Measurements from ENCODE around the gene KSR2.

The KSR2 gene

GRCh38 chr12:117444781-117445180 is 524.0 kb downstream of the KSR2 start:
- TF ChIP-seq ZNF549 (tag by site-specific recombination; IDR thresholded peaks at IDR 0.05) = no peak
- TF ChIP-seq ZNF747 (tag by site-specific recombination; IDR thresholded peaks at IDR 0.05) = no peak
- no peak for TF ChIP-seq WT1 (tag by site-specific recombination; IDR thresholded peaks at IDR 0.05)
- TF ChIP-seq ZNF704 (tag by site-specific recombination; IDR thresholded peaks at IDR 0.05) = no peak
- TF ChIP-seq ZNF112 (tag by site-specific recombination; IDR thresholded peaks at IDR 0.05) = no peak
- TF ChIP-seq ZNF19 (tag by site-specific recombination; IDR thresholded peaks at IDR 0.05; ENCODE audit: low read depth) = no peak
- no peak for TF ChIP-seq ZNF548 (tag by site-specific recombination; IDR thresholded peaks at IDR 0.05)
- no peak for TF ChIP-seq ZBTB10 (tag by site-specific recombination; IDR thresholded peaks at IDR 0.05)
- no peak for TF ChIP-seq ZNF48 (tag by site-specific recombination; IDR thresholded peaks at IDR 0.05)
- no peak for TF ChIP-seq BCL11B (tag by site-specific recombination; IDR thresholded peaks at IDR 0.05; ENCODE audit: low read depth)
- no peak for TF ChIP-seq AEBP2 (tag by site-specific recombination; IDR thresholded peaks at IDR 0.05; ENCODE audit: borderline replicate concordance)
- no peak for TF ChIP-seq GFI1B (tag by site-specific recombination; IDR thresholded peaks at IDR 0.05)
- no peak for TF ChIP-seq ZNF433 (tag by site-specific recombination; IDR thresholded peaks at IDR 0.05; ENCODE audit: low read depth)
- no peak overlapping the region for H3K4me3 ChIP-seq (ENCODE audit: low read depth, low read length)
- no peaks in the 10 kb centered on the region for H3K36me3 ChIP-seq (ENCODE audit: control insufficient read depth in 2 of 2, insufficient read depth in 1 of 2, low read length in 2 of 2)
- H3K27ac ChIP-seq (ENCODE audit: extremely low read depth, low read depth, low read length) = no peak overlapping the region
- no peaks in the 10 kb centered on the region for H3K4me1 ChIP-seq (ENCODE audit: control insufficient read depth, insufficient read depth, low read length)
- H3K9me3 ChIP-seq (ENCODE audit: control insufficient read depth, insufficient read depth, low read depth, low read length) = no peaks in the 10 kb centered on the region
- CTCF ChIA-PET = no interaction called here
- POLR2A ChIA-PET = no interaction called here

- POLR2A ChIA-PET = no interaction called here
- H3K27ac ChIP-seq (ENCODE audit: extremely low read depth, low read depth, low read length) = no peak overlapping the region
- no peak for TF ChIP-seq ZNF488 (tag by site-specific recombination; IDR thresholded peaks at IDR 0.05)
- TF ChIP-seq GLIS1 (tag by site-specific recombination; IDR thresholded peaks at IDR 0.05) = peak; percentile 69; the same call in 1 of the 2 replicates
- H3K4me1 ChIP-seq (ENCODE audit: control insufficient read depth, insufficient read depth, low read length) = no peaks in the 10 kb centered on the region
- no peak overlapping the region for H3K4me3 ChIP-seq (ENCODE audit: low read depth, low read length)
- H3K9me3 ChIP-seq (ENCODE audit: control insufficient read depth, insufficient read depth, low read depth, low read length) = no peaks in the 10 kb centered on the region
- CTCF ChIA-PET = interaction anchor here (0.5 to 1.8 kb wide), 7 partner anchors 24 to 197 kb away, joined by 3 to 8 read pairs (median 3); no protein-coding TSS in a partner anchor
- no peaks in the 10 kb centered on the region for H3K36me3 ChIP-seq (ENCODE audit: control insufficient read depth in 2 of 2, insufficient read depth in 1 of 2, low read length in 2 of 2)
Measured at GRCh38 chr12:117441751-117442150, 527.0 kb downstream of the KSR2 start.

- H3K36me3 ChIP-seq (ENCODE audit: control insufficient read depth in 2 of 2, insufficient read depth in 1 of 2, low read length in 2 of 2) = no peaks in the 10 kb centered on the region
- ChIA-PET CTCF (no interaction called here), POLR2A (no interaction called here)
- no peak for TF ChIP-seq ZNF155 (tag by site-specific recombination; IDR thresholded peaks at IDR 0.05)
- TF ChIP-seq ZNF214 (tag by site-specific recombination; IDR thresholded peaks at IDR 0.05; ENCODE audit: borderline replicate concordance) = no peak
- no peak for TF ChIP-seq ZNF747 (tag by site-specific recombination; IDR thresholded peaks at IDR 0.05)
- no peak for TF ChIP-seq SP7 (tag by site-specific recombination; IDR thresholded peaks at IDR 0.05)
- no peaks in the 10 kb centered on the region for H3K4me1 ChIP-seq (ENCODE audit: control insufficient read depth, insufficient read depth, low read length)
- H3K4me3 ChIP-seq (ENCODE audit: low read depth, low read length) = no peak overlapping the region
- no peak overlapping the region for H3K27ac ChIP-seq (ENCODE audit: extremely low read depth, low read depth, low read length)
- no peaks in the 10 kb centered on the region for H3K9me3 ChIP-seq (ENCODE audit: control insufficient read depth, insufficient read depth, low read depth, low read length)
Measured at GRCh38 chr12:117440384-117440783, 528.4 kb downstream of the KSR2 start.

Measured in HEK293 (cell line).